GM19467 (cell line): ENCODE data around the gene IFI30.
"Not testable (repeated sequence)": the region's sequence is repeated elsewhere in the genome, so short reads cannot be mapped to it uniquely, and the experiment has no call there.

ENCODE experiments used
- ATAC-seq: cut with Tn5 transposase; IDR thresholded peaks from one replicate; pipeline ENCODE4 v1.9.1; 2021; ENCODE audit warnings: mild to moderate bottlenecking, moderate library complexity; ENCODE audit not compliant: unreplicated experiment

IFI30 gene

DNA sequence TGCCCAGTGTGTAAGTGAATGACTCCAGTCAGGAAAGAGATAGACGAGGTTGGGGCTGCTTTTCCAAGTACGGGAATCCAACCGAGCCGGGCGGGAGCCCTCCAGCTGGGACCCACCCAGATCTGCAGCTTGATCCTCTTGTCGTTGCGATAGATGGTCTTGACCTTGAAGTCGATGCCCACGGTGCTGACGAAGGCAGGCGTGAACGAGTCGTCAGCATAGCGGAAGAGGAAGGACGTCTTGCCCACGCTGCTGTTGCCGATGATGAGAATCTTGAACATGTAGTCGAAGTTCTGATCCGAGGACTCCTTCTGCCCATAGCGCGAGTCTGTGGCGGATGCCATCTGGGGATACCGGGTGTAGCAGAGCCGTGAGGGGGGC is 28.8 kb downstream of the IFI30 start:
- no peak for ATAC-seq

DNA sequence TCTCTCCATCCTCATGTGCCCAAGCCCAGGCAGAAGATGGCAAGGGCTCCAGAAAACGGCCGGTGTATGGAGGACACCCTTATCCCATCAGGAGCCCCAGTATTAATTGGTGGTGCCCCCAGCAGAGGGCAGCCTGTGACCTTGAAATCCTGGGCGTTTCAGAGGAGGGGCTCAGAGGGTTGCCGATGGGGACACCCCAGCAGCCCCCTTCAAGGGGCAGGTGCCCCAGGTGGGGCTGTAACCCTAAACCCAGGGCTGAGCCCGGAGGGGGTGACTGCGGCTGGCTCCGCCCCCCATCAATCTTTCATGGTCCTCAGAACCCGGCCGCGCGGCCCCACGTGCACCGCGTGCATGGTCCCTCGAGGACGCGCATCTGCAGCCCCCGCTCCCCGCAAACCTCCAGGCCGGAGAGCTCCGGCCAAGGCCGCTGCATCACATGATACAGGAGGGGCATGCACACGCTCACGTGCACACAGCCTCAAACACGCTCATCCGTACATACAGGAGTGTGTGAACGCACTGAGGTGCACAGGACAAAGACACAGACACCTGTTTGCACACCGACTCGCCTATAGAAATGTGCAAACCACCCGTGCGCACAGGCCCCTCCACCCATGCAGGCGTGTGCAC is 29.3 kb downstream of the IFI30 start:
- ATAC-seq: no peak

DNA sequence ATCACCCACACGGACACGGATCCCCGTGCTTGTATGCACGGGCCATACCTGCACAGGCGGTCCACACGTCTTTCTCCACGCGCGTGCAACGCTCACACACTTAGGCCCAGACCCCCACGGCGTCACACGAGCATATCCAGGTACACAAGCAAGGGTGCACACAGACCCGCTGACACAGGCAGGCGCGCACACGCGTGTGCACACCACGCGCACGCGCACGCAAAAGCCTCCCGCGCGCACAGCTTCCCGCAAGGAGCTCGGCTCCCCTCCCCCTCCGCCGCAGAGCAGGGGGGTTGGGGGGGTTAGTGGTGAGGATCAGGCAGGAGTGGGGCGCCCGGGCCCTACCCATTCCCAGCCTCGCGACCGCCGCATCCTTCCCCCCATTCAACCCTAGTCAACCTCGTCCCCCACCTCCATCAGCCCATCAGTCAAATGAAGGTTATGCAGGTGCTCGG is 29.8 kb downstream of the IFI30 start:
- peak; percentile 20 for ATAC-seq

DNA sequence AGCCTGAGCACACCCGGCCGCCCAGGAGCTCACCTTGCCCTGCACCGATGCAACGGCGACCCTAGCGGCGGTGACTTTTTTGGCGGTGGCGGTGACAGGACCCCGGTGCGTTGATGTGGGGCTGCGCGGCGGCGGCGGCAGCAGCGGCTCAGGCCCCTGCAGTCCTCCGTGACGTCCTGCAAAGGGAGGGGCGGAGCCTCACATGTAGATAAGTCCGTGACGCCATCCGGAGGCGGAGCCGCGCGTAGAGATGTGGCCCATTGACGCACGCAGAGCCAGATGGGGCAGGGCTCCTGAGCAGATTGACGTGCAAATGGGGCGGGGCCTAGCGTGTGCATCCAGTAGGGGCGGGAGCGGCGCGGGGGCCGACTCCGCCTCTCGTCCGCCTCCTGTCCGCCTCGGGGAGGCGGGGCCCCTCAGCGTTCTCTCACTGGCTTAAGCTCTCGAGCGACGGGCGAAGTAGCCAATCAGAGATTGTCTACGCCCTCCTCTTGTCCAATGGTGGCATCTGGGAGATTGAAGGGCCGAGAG is 30.3 kb downstream of the IFI30 start, which contains the start of gene RAB3A:
Gene RAB3A, minus strand, starts transcription at position 180 of the 531 bp plus-strand sequence. CDS start 1,302 bp downstream, outside the sequence.
- peak; percentile 86 for ATAC-seq

DNA sequence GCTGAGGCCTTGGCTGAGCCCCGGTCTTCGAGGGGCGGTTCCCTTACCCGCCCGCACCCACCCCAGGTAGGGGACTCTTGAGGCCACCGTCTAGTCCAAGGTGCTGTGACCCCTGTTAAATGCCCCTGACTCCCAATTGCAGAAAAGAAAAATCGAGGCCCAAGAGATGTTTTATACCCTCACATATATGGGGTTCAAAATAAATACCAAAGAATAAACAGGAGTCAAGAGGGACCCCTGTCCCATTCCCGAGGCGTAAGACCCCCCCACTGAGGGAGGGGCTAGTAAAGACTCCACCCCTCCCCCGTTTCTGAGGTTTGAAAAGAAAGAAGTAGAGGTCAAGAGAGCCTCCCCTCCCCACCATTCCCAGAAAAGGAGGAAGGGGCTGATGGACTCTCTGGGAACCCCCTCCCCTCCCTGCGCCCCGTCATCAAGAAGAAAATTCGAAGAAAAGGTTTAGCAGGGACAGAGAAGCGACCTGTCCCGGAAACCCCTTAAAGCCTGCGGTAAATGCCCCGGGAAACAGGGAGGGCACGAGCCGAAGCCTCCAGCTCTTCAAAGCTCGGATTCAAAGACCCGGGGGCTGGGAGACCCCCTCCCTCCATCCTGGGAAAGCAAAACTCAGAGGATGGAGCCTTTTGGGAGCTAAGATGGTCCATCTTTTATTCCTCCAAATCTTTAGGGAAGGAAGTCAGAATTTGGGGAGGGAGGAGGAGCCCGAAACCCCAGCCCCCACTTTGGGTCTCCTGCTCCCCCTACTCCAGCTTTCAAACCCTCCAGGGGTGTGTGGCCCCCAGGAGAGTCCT is 31.0 kb downstream of the IFI30 start:
- peak; percentile 5 for ATAC-seq

DNA sequence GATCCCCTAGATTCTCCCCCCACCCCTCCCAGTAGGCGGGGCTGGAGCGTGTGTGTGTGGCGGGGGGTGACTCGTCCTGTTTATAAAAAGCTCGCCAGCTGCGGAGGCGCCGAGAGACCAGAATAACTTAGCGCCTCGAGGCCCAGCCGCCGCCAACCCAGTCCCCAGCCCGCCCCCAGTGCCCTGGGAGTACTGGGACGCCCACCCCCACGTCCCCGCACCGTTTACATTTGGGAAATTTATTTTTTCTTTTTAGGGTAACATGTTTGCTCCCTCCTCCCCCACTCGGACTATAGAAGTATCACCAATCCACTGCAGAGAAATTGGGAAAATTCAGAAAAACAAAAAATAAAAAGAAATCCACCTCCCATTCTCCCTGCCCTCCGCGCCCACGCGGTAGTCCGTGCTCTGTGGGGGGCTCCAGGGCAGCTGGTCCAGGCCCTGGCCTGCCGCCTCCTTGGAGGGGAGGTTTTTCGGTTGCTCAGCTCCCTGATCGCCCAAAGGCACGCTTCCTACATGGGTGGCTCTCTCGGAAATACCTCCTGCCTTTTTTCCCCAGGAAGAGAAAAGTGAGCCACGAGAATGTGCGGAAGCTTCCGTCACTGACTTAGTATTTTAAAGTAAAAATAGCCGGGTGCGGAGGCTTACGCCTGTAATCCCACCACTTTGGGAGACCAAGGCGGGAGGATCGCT is 31.7 kb downstream of the IFI30 start:
- no peak for ATAC-seq

DNA sequence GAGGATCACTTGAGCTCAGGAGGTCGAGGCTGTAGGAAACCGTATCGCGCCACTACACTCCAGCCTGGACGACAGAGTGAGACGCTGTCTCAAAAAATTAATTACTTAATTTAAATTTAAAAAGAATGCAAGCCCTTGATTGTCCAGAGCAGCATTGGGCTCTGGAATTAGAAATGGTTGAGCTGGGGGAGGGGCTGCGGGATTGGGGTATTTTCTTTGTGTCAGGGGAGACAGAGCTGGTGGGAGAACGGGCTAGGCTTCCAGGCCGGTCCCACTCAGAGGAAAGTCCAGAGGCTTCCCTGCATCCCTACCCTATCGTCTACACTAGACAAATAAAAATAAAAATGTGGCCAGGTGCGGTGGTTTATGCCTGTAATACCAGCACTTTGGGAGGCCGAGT is 32.4 kb downstream of the IFI30 start:
- no peak for ATAC-seq

DNA sequence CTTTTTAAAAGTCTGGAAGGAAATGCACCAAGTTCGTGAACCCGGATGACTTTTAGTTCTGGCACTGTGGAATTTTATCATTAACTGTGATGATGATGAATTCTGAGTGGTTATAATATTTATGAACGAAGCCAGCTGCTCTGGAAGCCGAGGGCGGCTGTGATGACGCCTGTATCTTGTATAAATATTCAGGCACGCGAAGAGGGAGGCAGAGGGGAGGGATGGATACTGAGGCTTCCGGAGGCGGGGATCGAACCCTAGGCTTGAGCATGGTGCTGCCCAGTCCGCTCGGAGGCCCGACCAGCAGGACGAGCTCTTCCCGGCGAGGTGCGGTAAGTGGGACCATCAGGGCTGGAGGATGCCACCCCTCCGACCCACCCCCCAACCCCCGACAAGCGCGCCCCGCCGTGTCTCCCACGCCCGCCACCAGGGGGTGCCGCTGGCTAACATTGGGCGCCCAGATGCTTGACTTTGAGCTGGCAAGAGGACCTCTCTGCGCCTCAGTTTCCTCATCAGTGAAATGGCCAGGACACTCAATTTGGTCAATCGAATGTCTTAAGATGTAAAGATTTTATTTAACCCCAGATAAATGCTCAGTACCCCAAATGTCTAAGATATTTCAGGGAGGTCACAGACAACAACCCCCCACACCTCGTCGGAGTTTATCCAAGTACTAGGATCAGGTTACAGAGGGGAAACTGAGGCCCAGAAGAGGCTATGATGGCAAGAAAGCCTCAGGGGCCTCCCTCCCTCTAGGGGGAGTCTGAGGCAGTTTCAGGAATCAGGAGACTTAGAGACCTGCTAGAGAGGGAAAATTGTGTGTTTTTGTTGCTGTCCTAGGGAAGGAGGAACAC is 34.7 kb downstream of the IFI30 start:
- ATAC-seq: no peak

DNA sequence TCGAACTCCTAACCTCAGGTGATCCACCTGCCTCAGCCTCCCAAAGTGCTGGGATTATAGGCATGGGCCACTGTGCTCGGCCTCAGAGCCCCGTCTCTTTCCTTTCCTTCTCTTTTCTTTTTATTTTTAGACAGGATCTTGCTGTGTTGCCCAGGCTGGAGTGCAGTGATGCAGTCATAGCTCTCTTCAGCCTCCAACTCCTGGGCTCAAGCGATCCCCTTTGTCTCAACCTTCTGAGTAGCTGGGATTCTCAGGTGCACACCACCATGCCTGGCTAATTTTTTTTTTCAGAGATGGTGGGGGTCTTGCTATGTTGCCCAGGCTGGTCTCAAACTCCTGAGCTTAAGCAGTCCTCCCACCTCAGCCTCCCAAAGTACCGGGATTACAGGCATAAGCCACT is 36.3 kb downstream of the IFI30 start:
- ATAC-seq: not testable (repeated sequence)

DNA sequence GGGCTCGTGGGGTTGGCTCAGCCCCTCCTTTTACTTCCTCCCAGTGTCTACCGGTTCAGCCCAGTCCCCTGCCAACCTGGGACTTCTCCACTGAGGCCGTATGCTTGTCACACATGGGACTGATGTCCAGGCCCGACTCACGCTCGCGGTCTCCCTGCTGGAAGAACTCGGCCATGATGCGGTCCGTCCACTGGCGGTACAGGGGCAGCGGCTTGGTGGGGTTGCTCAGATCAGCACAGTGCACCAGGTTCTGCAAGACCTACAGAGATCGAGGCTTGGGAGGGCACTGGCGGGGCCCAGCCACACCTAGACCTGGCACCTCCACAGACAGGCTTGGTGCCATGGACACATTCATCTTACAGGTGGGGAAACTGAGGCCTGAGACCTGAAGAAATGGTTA is 38.1 kb downstream of the IFI30 start:
- no peak for ATAC-seq

DNA sequence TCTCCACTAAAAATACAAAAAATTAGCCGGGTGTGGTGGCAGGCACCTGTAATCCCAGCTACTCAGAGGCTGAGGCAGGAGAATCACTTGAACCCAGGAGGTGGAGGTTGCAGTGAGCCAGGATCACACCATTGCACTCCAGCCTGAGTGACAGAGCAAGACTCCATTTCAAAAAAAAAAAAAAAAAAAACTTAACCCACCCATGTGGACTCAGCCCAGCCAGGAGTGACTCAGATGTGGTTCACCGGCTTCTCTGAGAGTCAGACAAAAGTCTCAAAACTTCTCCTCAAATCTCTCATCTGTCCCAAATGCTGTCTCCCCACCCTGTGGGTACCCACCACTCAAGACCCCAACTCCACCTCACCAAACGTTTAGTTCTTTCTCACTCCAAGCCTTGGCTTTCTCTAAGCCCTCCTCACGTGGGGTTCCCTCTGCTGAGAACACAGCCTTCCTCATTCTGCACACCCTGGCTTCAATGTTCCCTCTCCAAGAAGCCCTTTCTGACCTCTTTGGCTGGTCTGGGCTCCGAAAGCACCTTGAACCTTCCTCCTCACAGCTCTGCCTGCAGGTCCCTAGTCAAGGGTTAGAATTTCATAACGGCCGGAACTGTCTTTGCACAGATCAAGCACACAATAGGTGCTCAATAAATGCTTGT is 41.3 kb downstream of the IFI30 start:
- ATAC-seq: no peak

DNA sequence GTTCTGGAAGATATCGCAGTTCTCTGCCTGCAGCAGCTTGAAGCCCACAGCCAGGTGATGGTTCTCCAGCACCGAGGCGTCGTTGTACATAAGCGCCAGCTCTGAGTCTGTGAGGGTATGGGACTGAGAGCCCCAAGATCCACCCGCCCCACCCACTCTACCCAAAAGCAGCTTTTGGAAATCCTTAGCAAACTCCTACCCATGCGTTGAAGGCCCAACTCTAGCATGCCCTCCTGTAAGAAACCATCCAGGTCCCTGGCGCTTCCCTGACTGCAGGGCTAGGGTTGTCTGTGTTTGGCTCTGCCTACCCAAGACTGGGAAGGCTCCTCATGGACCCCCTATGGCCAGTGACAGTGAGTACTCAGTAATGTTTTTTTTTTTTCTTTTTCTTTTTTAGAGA is 43.2 kb downstream of the IFI30 start:
- no peak for ATAC-seq

DNA sequence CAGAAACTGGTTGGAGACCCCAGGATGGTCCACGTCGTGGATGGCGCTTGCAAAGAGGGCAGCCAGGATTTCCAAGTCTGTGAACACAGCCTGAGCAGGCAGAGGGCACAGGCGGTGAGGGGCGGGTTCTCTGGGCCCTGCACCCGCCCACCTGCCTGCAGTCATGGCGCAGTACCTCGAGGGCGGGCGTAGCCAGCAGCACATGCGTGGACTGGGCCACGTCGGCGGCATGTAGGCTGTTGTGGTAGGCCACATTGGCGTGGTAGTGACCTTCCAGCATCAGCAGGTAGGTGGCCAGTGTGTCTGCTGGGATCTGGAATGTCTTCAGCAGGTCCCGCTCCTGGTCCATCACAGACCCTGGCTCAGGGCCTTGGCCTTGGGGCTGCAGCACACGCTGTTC is 44.5 kb downstream of the IFI30 start:
- no peak for ATAC-seq

DNA sequence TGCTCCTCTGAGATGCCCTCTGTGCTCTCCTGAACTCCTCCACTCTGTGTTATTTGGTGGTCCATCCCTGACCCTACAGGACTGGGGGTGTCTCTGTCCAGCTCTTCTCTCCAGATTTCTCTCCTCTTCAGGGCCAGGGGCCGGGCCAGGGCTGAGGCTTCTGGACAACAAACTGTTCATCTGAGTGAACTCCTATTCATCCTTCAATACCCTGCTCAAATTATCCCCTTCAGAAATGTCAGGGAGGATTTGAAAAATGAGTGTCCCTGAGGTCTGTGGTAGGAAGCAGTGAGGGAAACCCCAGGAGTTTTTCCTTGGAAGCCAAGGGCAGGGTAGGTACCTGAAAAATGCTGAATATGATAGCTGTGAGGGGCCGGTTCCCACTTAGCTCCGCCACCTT is 45.0 kb downstream of the IFI30 start:
- ATAC-seq: no peak

DNA sequence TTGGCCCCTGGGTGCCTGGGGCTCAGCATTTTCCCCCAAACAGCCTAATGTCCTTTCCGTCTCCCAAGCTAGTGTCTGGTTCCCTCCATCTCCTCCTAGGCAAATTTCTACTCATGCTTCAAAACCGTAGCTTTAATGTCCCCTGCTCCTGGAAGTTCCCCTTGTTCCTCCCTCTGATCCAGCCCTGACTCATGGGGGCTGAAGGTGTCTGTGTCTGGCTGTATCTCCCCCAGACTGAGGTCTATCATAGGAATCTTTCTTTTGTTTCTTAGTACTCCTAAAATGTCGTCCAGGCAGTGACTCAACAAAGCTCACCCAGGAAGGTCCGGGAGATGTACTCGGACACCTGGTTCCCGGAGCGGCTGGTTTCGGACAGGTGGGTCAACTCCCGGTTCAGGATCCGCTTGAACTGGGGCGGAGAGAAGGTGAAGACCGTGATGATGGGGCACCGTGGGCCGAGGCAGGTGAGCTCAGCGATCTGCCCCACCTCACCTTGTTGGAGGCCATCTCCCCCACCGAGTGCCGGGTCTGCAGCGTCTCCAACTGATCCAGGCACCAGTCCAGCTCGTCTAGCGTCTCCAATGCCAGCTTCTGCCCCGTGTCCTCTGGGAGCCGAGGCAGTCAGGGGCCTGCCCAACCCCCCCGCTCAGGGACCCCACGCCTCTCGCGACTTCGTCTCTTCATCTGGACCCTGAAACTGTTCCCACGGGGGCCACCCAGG is 46.5 kb downstream of the IFI30 start:
- ATAC-seq: no peak

DNA sequence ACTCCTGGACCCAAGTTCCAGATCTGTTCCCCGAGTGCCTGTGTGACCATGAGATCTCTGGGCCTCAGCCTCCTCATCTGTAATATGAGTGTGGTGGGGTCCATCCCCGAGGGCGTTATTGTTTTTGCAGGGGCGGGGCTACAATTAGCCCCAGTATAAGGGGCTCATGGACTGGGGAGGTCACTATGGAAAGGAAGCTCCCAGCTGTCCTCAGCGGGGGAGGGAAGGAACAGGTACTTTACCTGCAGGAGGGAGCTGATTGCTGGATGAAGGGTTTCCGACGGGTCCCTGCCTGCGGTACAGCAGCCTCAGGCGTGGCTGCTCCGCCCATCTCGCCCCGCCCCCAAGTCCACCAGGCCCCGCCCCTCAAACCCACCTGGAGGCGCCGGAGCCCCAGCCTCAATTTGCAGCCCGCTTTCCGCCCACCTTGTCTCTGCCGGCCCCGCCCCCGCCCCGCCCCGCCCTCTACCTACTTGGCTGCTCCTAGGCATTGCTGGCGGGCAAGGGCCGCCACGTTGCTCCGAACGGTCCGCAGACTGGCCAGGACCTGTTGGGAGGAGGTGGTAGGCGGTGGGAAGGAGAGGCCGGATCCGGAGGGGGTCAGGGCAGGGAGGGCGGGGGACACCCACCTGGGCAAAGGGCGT is 47.1 kb downstream of the IFI30 start:
- ATAC-seq: no peak

DNA sequence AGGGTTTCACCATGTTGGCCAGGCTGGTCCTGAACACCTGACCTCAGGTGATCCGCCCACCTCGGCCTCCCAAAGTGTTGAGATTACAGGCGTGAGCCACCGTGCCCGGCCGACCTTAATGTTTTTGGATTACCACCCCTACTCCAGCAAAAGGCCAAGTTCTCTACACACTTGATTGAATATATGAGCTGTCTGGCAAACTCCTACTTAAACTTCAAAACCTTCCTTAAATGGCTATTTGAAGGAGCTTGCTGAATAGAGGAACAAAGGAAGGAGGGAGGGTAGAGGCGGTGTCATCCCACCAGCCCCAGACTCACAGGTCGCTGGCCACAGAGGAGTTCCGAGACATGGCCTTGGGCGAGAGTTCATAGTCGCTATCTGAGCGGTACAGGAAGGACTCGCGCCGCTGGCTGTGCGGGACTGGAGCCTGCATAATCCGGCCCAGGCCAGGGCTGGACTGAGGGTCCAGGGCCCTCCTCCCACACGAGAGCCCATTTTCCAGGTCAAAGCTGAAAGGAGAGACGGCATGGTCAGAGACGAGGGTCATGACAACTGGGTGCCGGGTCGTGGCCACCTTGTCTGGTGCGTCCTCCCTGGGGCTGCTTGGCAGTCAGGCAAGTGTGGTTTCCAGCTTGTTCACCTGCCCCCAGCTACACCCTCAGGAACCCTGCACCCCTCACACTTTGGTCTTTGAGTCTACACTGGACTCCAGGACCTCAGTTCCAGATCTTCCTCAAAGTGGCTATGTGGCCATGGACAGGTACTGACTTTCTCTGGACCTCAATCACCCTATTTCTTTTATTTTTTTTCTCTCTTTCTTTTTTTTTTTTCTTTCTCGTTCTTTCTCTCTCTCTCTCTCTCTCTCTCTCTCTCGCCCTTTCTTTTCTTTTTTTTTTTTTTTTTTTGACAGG is 48.5 kb downstream of the IFI30 start:
- no peak for ATAC-seq
